Esophagus muscularis mucosa (tissue), 4 donors: ENCODE measurements around the gene TUT1. TPM values are rescaled to one million over a fixed set of nuclear protein-coding genes. Genes with fewer than 3 reads are reported as not detected.

Experiments used
- DNase-seq: peaks from one replicate; pipeline ENCODE4 v3.0.0-alpha.2; 2017; ENCODE audit errors: extremely low spot score
- H3K27ac ChIP-seq, 4 donors: fragments of 200-600 bp; sonication (generic); replicated peaks in 1 of 4; 1 replicate in 3 of 4; 2 replicates in 1 of 4; pipeline ENCODE4 v1.5.1; 2016 to 2019; ENCODE audit warnings: mild to moderate bottlenecking in 1 of 4
- H3K27me3 ChIP-seq, 4 donors: fragments of 200-600 bp; sonication (generic); one replicate each; pipeline versions ENCODE4 v1.5.1 to v1.6.0; 2016 to 2019
- H3K36me3 ChIP-seq, 4 donors: fragments of 200-600 bp; sonication (generic); one replicate each; pipeline ENCODE4 v1.5.1; 2016 to 2019
- H3K4me1 ChIP-seq, 4 donors: fragments of 200-600 bp; sonication (generic); one replicate each; pipeline ENCODE4 v1.5.1; 2016 to 2019
- H3K4me3 ChIP-seq, 4 donors: fragments of 200-600 bp; sonication (generic); 1 replicate in 2 of 4; 2 replicates in 2 of 4; pipeline ENCODE4 v1.5.1; 2016 to 2019; ENCODE audit warnings: mild to moderate bottlenecking in 4 of 4, moderate library complexity in 1 of 4
- H3K9me3 ChIP-seq, 4 donors: fragments of 200-600 bp; sonication (generic); 1 replicate in 3 of 4; 2 replicates in 1 of 4; pipeline ENCODE4 v1.5.1; 2016 to 2019
- CTCF ChIP-seq, 3 experiments: fragments of 200-600 bp in 2 of 3; fragments of 450-650 bp in 1 of 3; sonication (generic) in 2 of 3; IDR thresholded peaks; one replicate each; pipeline ENCODE4 v1.5.1; 2017 to 2019; ENCODE audit warnings: antibody characterized with exemption in 3 of 3, mild to moderate bottlenecking in 2 of 3, moderate library complexity in 1 of 3
- EP300 ChIP-seq: sonication (generic); formaldehyde crosslinking; IDR thresholded peaks from one replicate; pipeline ENCODE4 v1.6.1; 2017; ENCODE audit warnings: antibody characterized with exemption
- POLR2A ChIP-seq: fragments of 450-650 bp; IDR thresholded peaks from one replicate; pipeline ENCODE4 v1.6.1; 2017; ENCODE audit warnings: antibody characterized with exemption, moderate library complexity, mild to moderate bottlenecking, low read depth
- POLR2AphosphoS5 ChIP-seq, 2 donors: sonication (generic); formaldehyde crosslinking; IDR thresholded peaks; one replicate each; pipeline ENCODE4 v1.6.1; 2017; ENCODE audit warnings: antibody characterized with exemption in 2 of 2
- WGBS: methylation state at CpG from one replicate; pipeline ENCODE4 v1.1.5; 2018; 5-methylcytosine and 5-hydroxymethylcytosine counted together
- intact Hi-C: fragments of 100-400 bp; cut with DNase I; formaldehyde crosslinking; loops from one replicate; pipeline ENCODE4 v1.15.1; 2023
- total RNA-seq, 4 donors: library from RNA; depleted of rRNA; stranded (reverse); fragments of >200 nt; gene quantifications; one replicate each; pipeline versions ENCODE4 v1.1.0 to v1.2.1, GENCODE V29; 2016

Gene TUT1
- total RNA-seq, 4 donors from 2014 or later = 4.2 to 8.0 (median 6.0) TPM

GRCh38 chr11:62540804-62541701 is 50.3 kb downstream of the TUT1 start:
- no peak for TF ChIP-seq EP300
- TF ChIP-seq POLR2AphosphoS5 (IDR thresholded peaks at IDR 0.05) = peak; percentile 45 to 51
- Histone ChIP-seq H3K4me1 (peaks cover 70 to 85% (median 79%) of the 10 kb centered on the region in 4 donors), H3K27me3 (no peaks in the 10 kb centered on the region), H3K9me3 (no peaks in the 10 kb centered on the region), H3K27ac (peak overlapping the region; percentile 97 to 100 (median 98)), H3K36me3 (peaks cover 0 to 17% (median 5%) of the 10 kb centered on the region in 4 donors), H3K4me3 (peak overlapping the region; percentile 85 to 100 (median 95))
- intact Hi-C loops = loop anchor here (2.0 to 5.0 kb wide), 2 partner anchors 32 to 144 kb away; no protein-coding TSS in a partner anchor
- DNase-seq = no peak
- WGBS = 6% methylated on average over 11 of the region's 16 CpGs

- no peak for TF ChIP-seq CTCF (IDR thresholded peaks at IDR 0.05)
- peak; percentile 57 to 60 for TF ChIP-seq POLR2AphosphoS5 (IDR thresholded peaks at IDR 0.05)
- no peaks in the 10 kb centered on the region for H3K9me3 ChIP-seq
- intact Hi-C loops = no loop called here
- no peak for DNase-seq
- H3K27ac ChIP-seq = peak overlapping the region; percentile 97 to 100 (median 98)
- peak overlapping the region; percentile 85 to 100 (median 95) for H3K4me3 ChIP-seq
- WGBS = no CpG with 5 or more reads among the region's 13 CpGs
- H3K36me3 ChIP-seq = peaks cover 16 to 26% (median 22%) of the 10 kb centered on the region in 4 donors
- peaks cover 79 to 99% (median 92%) of the 10 kb centered on the region in 4 donors for H3K4me1 ChIP-seq
- no peaks in the 10 kb centered on the region for H3K27me3 ChIP-seq
These were observed 51.9 kb downstream of the TUT1 start for GRCh38 chr11:62539238-62539925.

- Histone ChIP-seq H3K27ac (peak overlapping the region; percentile 97 to 100 (median 98)), H3K27me3 (no peaks in the 10 kb centered on the region), H3K9me3 (no peaks in the 10 kb centered on the region), H3K4me3 (peak overlapping the region; percentile 85 to 100 (median 95)), H3K4me1 (peaks cover 79 to 98% (median 87%) of the 10 kb centered on the region in 4 donors), H3K36me3 (peaks cover 23 to 34% (median 29%) of the 10 kb centered on the region in 4 donors)
- no peak for DNase-seq
- intact Hi-C loops = no loop called here
- no peak for TF ChIP-seq CTCF (IDR thresholded peaks at IDR 0.05)
- TF ChIP-seq POLR2AphosphoS5 (IDR thresholded peaks at IDR 0.05) = no peak
- TF ChIP-seq EP300 = no peak
- no peak for TF ChIP-seq POLR2A
- WGBS = 42% methylated on average over 16 of the region's 19 CpGs
These were observed 52.7 kb downstream of the TUT1 start for GRCh38 chr11:62538470-62539237.

GRCh38 chr11:62536301-62536957 is 54.9 kb downstream of the TUT1 start:
- no peak for DNase-seq
- intact Hi-C loops = no loop called here
- Histone ChIP-seq H3K4me3 (peak overlapping the region; percentile 9 to 38 (median 21)), H3K4me1 (peaks cover 63 to 89% (median 74%) of the 10 kb centered on the region in 4 donors), H3K9me3 (no peaks in the 10 kb centered on the region), H3K27ac (peak overlapping the region; percentile 97 to 100 (median 98)), H3K27me3 (no peaks in the 10 kb centered on the region), H3K36me3 (peaks cover 46 to 56% (median 51%) of the 10 kb centered on the region in 4 donors)
- WGBS = 45% methylated on average over 21 of the region's 21 CpGs
- TF ChIP-seq POLR2A (no peak), EP300 (no peak), CTCF (IDR thresholded peaks at IDR 0.05) (no peak), POLR2AphosphoS5 (IDR thresholded peaks at IDR 0.05) (no peak)
